Measurements from ENCODE around the gene ARHGAP21. TPM values are rescaled to one million over a fixed set of nuclear protein-coding genes. Genes with fewer than 3 reads are reported as not detected.

The ARHGAP21 gene
- polyA plus RNA-seq, 1 donor from 2014 or later: 138 TPM

GRCh38 chr10:24715246-24715769 lies 8.4 kb downstream of the ARHGAP21 start:
- H3K27ac ChIP-seq (ENCODE audit: low read length): no peak overlapping the region
- no peaks in the 10 kb centered on the region for H4K20me1 ChIP-seq (ENCODE audit: insufficient read depth)
- H3K9me2 ChIP-seq (ENCODE audit: insufficient read depth, low read length): no peaks in the 10 kb centered on the region
- no peaks in the 10 kb centered on the region for H3K36me3 ChIP-seq (ENCODE audit: insufficient read depth, low read length)
- peaks cover 97% of the 10 kb centered on the region for H3K79me2 ChIP-seq (replicated peaks; ENCODE audit: insufficient read depth, low read length)
- no peak overlapping the region for H3K4me3 ChIP-seq (ENCODE audit: low read length)
- H3F3A ChIP-seq (ENCODE audit: insufficient read depth, low read length, poor library complexity, severe bottlenecking): no peaks in the 10 kb centered on the region
- no peaks in the 10 kb centered on the region for H3K27me3 ChIP-seq (ENCODE audit: insufficient read depth, low read depth, low read length)
- H3K9me3 ChIP-seq (ENCODE audit: low read length): no peaks in the 10 kb centered on the region
- no peak overlapping the region for H3K9ac ChIP-seq (ENCODE audit: low read length)
- TF ChIP-seq, protein P1, sequence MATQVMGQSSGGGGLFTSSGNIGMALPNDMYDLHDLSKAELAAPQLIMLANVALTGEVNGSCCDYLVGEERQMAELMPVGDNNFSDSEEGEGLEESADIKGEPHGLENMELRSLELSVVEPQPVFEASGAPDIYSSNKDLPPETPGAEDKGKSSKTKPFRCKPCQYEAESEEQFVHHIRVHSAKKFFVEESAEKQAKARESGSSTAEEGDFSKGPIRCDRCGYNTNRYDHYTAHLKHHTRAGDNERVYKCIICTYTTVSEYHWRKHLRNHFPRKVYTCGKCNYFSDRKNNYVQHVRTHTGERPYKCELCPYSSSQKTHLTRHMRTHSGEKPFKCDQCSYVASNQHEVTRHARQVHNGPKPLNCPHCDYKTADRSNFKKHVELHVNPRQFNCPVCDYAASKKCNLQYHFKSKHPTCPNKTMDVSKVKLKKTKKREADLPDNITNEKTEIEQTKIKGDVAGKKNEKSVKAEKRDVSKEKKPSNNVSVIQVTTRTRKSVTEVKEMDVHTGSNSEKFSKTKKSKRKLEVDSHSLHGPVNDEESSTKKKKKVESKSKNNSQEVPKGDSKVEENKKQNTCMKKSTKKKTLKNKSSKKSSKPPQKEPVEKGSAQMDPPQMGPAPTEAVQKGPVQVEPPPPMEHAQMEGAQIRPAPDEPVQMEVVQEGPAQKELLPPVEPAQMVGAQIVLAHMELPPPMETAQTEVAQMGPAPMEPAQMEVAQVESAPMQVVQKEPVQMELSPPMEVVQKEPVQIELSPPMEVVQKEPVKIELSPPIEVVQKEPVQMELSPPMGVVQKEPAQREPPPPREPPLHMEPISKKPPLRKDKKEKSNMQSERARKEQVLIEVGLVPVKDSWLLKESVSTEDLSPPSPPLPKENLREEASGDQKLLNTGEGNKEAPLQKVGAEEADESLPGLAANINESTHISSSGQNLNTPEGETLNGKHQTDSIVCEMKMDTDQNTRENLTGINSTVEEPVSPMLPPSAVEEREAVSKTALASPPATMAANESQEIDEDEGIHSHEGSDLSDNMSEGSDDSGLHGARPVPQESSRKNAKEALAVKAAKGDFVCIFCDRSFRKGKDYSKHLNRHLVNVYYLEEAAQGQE (IDR thresholded peaks at IDR 0.05; ENCODE audit: borderline replicate concordance): no peak
- TF ChIP-seq RAD21 (conservative IDR thresholded peaks at IDR 0.05) (no peak), SMC3 (conservative IDR thresholded peaks at IDR 0.05; ENCODE audit: poor library complexity) (no peak), MXI1 (conservative IDR thresholded peaks at IDR 0.05; ENCODE audit: poor library complexity, severe bottlenecking) (no peak), EP300 (conservative IDR thresholded peaks at IDR 0.05; ENCODE audit: poor library complexity, severe bottlenecking) (no peak), EZH2 (IDR thresholded peaks at IDR 0.05; ENCODE audit: borderline replicate concordance, insufficient read depth, low read length, poor library complexity, severe bottlenecking) (no peak), POLR2AphosphoS5 (IDR thresholded peaks at IDR 0.05) (no peak), TAF1 (IDR thresholded peaks at IDR 0.05; ENCODE audit: low read depth) (no peak)
- TF ChIP-seq, protein P2, sequence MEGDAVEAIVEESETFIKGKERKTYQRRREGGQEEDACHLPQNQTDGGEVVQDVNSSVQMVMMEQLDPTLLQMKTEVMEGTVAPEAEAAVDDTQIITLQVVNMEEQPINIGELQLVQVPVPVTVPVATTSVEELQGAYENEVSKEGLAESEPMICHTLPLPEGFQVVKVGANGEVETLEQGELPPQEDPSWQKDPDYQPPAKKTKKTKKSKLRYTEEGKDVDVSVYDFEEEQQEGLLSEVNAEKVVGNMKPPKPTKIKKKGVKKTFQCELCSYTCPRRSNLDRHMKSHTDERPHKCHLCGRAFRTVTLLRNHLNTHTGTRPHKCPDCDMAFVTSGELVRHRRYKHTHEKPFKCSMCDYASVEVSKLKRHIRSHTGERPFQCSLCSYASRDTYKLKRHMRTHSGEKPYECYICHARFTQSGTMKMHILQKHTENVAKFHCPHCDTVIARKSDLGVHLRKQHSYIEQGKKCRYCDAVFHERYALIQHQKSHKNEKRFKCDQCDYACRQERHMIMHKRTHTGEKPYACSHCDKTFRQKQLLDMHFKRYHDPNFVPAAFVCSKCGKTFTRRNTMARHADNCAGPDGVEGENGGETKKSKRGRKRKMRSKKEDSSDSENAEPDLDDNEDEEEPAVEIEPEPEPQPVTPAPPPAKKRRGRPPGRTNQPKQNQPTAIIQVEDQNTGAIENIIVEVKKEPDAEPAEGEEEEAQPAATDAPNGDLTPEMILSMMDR (IDR thresholded peaks at IDR 0.05; ENCODE audit: poor library complexity, severe bottlenecking): no peak
- no peak overlapping the region for H2AFZ ChIP-seq (ENCODE audit: low read depth, low read length)
- no peak overlapping the region for H3K4me2 ChIP-seq (ENCODE audit: low read length)

- no peak for TF ChIP-seq SMC3 (conservative IDR thresholded peaks at IDR 0.05; ENCODE audit: poor library complexity)
- no peak for TF ChIP-seq MXI1 (conservative IDR thresholded peaks at IDR 0.05; ENCODE audit: poor library complexity, severe bottlenecking)
- TF ChIP-seq EP300 (conservative IDR thresholded peaks at IDR 0.05; ENCODE audit: poor library complexity, severe bottlenecking): no peak
- no peak for TF ChIP-seq EZH2 (IDR thresholded peaks at IDR 0.05; ENCODE audit: borderline replicate concordance, insufficient read depth, low read length, poor library complexity, severe bottlenecking)
- TF ChIP-seq, protein P1 (IDR thresholded peaks at IDR 0.05; ENCODE audit: borderline replicate concordance): no peak
- TF ChIP-seq RAD21 (conservative IDR thresholded peaks at IDR 0.05): no peak
- TF ChIP-seq POLR2AphosphoS5 (IDR thresholded peaks at IDR 0.05): no peak
- no peak for TF ChIP-seq TAF1 (IDR thresholded peaks at IDR 0.05; ENCODE audit: low read depth)
- TF ChIP-seq, protein P2 (IDR thresholded peaks at IDR 0.05; ENCODE audit: poor library complexity, severe bottlenecking): no peak
- H3K9me3 ChIP-seq (ENCODE audit: low read length): no peaks in the 10 kb centered on the region
- H3K27me3 ChIP-seq (ENCODE audit: insufficient read depth, low read depth, low read length): no peaks in the 10 kb centered on the region
- no peaks in the 10 kb centered on the region for H3K36me3 ChIP-seq (ENCODE audit: insufficient read depth, low read length)
- no peaks in the 10 kb centered on the region for H4K20me1 ChIP-seq (ENCODE audit: insufficient read depth)
- H3K9me2 ChIP-seq (ENCODE audit: insufficient read depth, low read length): no peaks in the 10 kb centered on the region
- peaks cover 97% of the 10 kb centered on the region for H3K79me2 ChIP-seq (replicated peaks; ENCODE audit: insufficient read depth, low read length)
- H3F3A ChIP-seq (ENCODE audit: insufficient read depth, low read length, poor library complexity, severe bottlenecking): no peaks in the 10 kb centered on the region
- no peak overlapping the region for H3K4me3 ChIP-seq (ENCODE audit: low read length)
- no peak overlapping the region for H3K9ac ChIP-seq (ENCODE audit: low read length)
- peak overlapping the region; percentile 24 for H3K4me2 ChIP-seq (ENCODE audit: low read length)
- H3K27ac ChIP-seq (ENCODE audit: low read length): no peak overlapping the region
- H2AFZ ChIP-seq (ENCODE audit: low read depth, low read length): no peak overlapping the region
Measured at GRCh38 chr10:24713086-24713485, 10.6 kb downstream of the ARHGAP21 start.

All from neural cell (in vitro differentiated cells).